GM12878 (cell line): ENCODE measurements around the gene A3GALT2. TPM values are rescaled to one million over a fixed set of nuclear protein-coding genes. Genes with fewer than 3 reads are reported as not detected.

Source experiments
- ATAC-seq: fragments of 200-7000 bp; cut with Tn5 transposase; 3 replicates; pipeline ENCODE4 v1.9.1; 2020; ENCODE audit warnings: mild to moderate bottlenecking, moderate library complexity
- BruUV-seq: library from RNA; stranded (reverse); fragments of 400-500 nt; replicated peaks from 2 replicates; lab custom pipeline; 2021; lab: Mats Ljungman, UMichigan
- CTCF ChIA-PET: fragments of 300-600 bp; sonication (Branson Sonifier 250); formaldehyde crosslinking; extraction: SDS; loops from one replicate; lab custom pipeline; 2021; ENCODE audit warnings: inconsistent platforms; lab: Yijun Ruan, JAX
- POLR2A ChIA-PET: fragments of 350-600 bp; formaldehyde crosslinking; extraction: SDS; loops from one replicate; lab custom pipeline; 2021; ENCODE audit warnings: inconsistent platforms; lab: Charles Lee
- RAD21 ChIA-PET: fragments of 300-600 bp; sonication (Branson Sonifier 250); formaldehyde crosslinking; loops from one replicate; lab custom pipeline; 2023; ENCODE audit warnings: antibody characterized with exemption; ENCODE audit not compliant: unreplicated experiment; lab: Charles Lee
- SMC1A ChIA-PET: fragments of 300-600 bp; sonication (Branson Sonifier 250); formaldehyde crosslinking; loops from one replicate; lab custom pipeline; 2023; ENCODE audit not compliant: unreplicated experiment, uncharacterized antibody; lab: Charles Lee
- DNase-seq: peaks from one replicate; pipeline ENCODE4 v3.0.0-alpha.2; 2011; ENCODE audit warnings: low read depth, low spot score
- FAIRE-seq: peaks from 3 replicates; lab custom pipeline; 2011; peaks lifted over from hg19 to GRCh38; lab: Jason Lieb, UNC
- H2AFZ ChIP-seq: 2 replicates; pipeline ENCODE4 v1.6.0; 2011; ENCODE audit warnings: low read depth, low read length, control low read depth; ENCODE audit not compliant: control insufficient read depth
- H3K27ac ChIP-seq: 2 replicates; pipeline ENCODE4 v1.5.1; 2011; ENCODE audit warnings: control low read depth; ENCODE audit not compliant: control insufficient read depth, insufficient read depth
- H3K27me3 ChIP-seq, 2 experiments: replicated peaks in 1 of 2; 2 replicates each; pipeline versions ENCODE4 v1.6.0 to v1.6.1; 2011; ENCODE audit warnings: low read length in 1 of 2; ENCODE audit not compliant: control insufficient read depth in 2 of 2, insufficient read depth in 2 of 2
- H3K36me3 ChIP-seq, 2 experiments: 2 replicates each; pipeline ENCODE4 v1.5.1; 2011; ENCODE audit warnings: low read length in 1 of 2; ENCODE audit not compliant: control insufficient read depth in 2 of 2, insufficient read depth in 2 of 2
- H3K4me1 ChIP-seq: 2 replicates; pipeline ENCODE4 v1.6.1; 2011; ENCODE audit warnings: mild to moderate bottlenecking, low read length, moderate library complexity, mixed read lengths; ENCODE audit not compliant: control insufficient read depth, insufficient read depth
- H3K4me2 ChIP-seq: 2 replicates; pipeline ENCODE4 v1.6.0; 2011; ENCODE audit warnings: control low read depth; ENCODE audit not compliant: control insufficient read depth, insufficient read depth
- H3K4me3 ChIP-seq: fragments of 200-600 bp; sonication (generic); 2 replicates; pipeline ENCODE4 v1.5.1; 2016
- H3K79me2 ChIP-seq: 2 replicates; pipeline ENCODE4 v1.6.0; 2011; ENCODE audit warnings: low read length; ENCODE audit not compliant: control insufficient read depth, insufficient read depth
- H3K9ac ChIP-seq: 2 replicates; pipeline ENCODE4 v1.8.0; 2011; ENCODE audit warnings: low read length, control low read depth, mixed read lengths; ENCODE audit not compliant: control insufficient read depth, insufficient read depth
- H3K9me3 ChIP-seq: replicated peaks from 3 replicates; pipeline ENCODE4 v1.5.1; 2011; ENCODE audit warnings: mild to moderate bottlenecking, low read length; ENCODE audit not compliant: control insufficient read depth, insufficient read depth
- H4K20me1 ChIP-seq: 2 replicates; pipeline ENCODE4 v1.6.0; 2011; ENCODE audit not compliant: control insufficient read depth, insufficient read depth
- BCL11A ChIP-seq: IDR thresholded peaks from 2 replicates; pipeline ENCODE4 v1.6.1; 2011; ENCODE audit warnings: low read depth, low read length
- CUX1 ChIP-seq: IDR thresholded peaks from 2 replicates; pipeline ENCODE4 v1.6.1; 2012; ENCODE audit warnings: improper control_type of control experiment, low read depth, low read length; ENCODE audit not compliant: insufficient replicate concordance
- EGR1 ChIP-seq, 2 experiments: IDR thresholded peaks; 1 replicate in 1 of 2; 2 replicates in 1 of 2; pipeline ENCODE4 v1.6.1; 2011 to 2012; ENCODE audit warnings: low read depth in 2 of 2, low read length in 2 of 2, borderline replicate concordance in 1 of 2, mild to moderate bottlenecking in 1 of 2, moderate library complexity in 1 of 2
- JUND ChIP-seq: IDR thresholded peaks from 2 replicates; pipeline ENCODE4 v1.6.1; 2012; ENCODE audit warnings: low read depth, mild to moderate bottlenecking, low read length, improper control_type of control experiment, moderate library complexity
- KAT2A ChIP-seq: conservative IDR thresholded peaks from 2 replicates; pipeline ENCODE4 v1.6.1; 2011; ENCODE audit warnings: low read depth, low read length; ENCODE audit not compliant: control insufficient read depth
- PBX3 ChIP-seq: IDR thresholded peaks from 2 replicates; pipeline ENCODE4 v1.6.1; 2011; ENCODE audit warnings: mild to moderate bottlenecking, low read depth, low read length, moderate library complexity; ENCODE audit not compliant: insufficient replicate concordance
- RAD51 ChIP-seq: fragments of 450-650 bp; IDR thresholded peaks from 2 replicates; pipeline ENCODE4 v1.6.1; 2016; ENCODE audit warnings: moderate library complexity, mild to moderate bottlenecking, inconsistent platforms
- SIX5 ChIP-seq: IDR thresholded peaks from 2 replicates; pipeline ENCODE4 v1.6.1; 2011; ENCODE audit warnings: mild to moderate bottlenecking, low read depth, low read length, moderate library complexity; ENCODE audit not compliant: severe bottlenecking
- ZBTB11 ChIP-seq: fragments of 450-650 bp; formaldehyde crosslinking; IDR thresholded peaks from 2 replicates; pipeline ENCODE4 v1.5.0; 2022; ENCODE audit warnings: mild to moderate bottlenecking, missing genetic modification characterization
- WGBS: methylation state at CpG from one replicate; pipeline ENCODE4 v1.1.6; 2016; ENCODE audit warnings: low lambda C conversion rate; ENCODE audit not compliant: insufficient replicate concordance, insufficient coverage; ENCODE audit errors: missing lambda C conversion rate; 5-methylcytosine and 5-hydroxymethylcytosine counted together
- in situ Hi-C: fragments of 300-500 bp; cut with MboI; formaldehyde crosslinking; loops from 9 replicates; pipeline ENCODE4 v1.14.3; 2018; ENCODE audit warnings: mixed read lengths
- intact Hi-C: fragments of 100-400 bp; cut with micrococcal nuclease; formaldehyde crosslinking; loops from one replicate; pipeline ENCODE4 v1.14.2; 2022; ENCODE audit not compliant: unreplicated experiment
- polyA plus RNA-seq, 11 experiments: library from polyadenylated mRNA; depleted of rRNA in 4 of 11; unstranded in 6 of 11; stranded (reverse) in 5 of 11; fragments of >200 nt; fragmentation: Nextera tagmentation in 4 of 11; fragmentation: Illumina TruSeq in 1 of 11; extraction: Ambion mirVana in 4 of 11; extraction: Trizol in 1 of 11; gene quantifications; 1 replicate in 1 of 11; 2 replicates in 10 of 11; pipeline versions ENCODE4 v1.2.1 to v1.2.3, GENCODE V29; 2011 to 2016; ENCODE audit warnings: inconsistent platforms in 2 of 11, missing spikeins in 2 of 11, low read depth in 1 of 11
- total RNA-seq, 4 experiments: library from RNA; depleted of rRNA in 3 of 4; stranded (reverse); fragments of >200 nt in 3 of 4; fragmentation: Illumina TruSeq in 1 of 4; extraction: Trizol in 1 of 4; gene quantifications; 2 replicates each; pipeline versions ENCODE4 v1.2.1 to v1.2.3, GENCODE V29; 2013 to 2021

Gene A3GALT2
- total and polyA plus RNA-seq, 10 of the 15 experiments (the other 5 are each of a cell fraction or from before 2014, with no cell fraction given): not detected

GRCh38 chr1:33275195-33275594 lies 45.7 kb downstream of the A3GALT2 start:
- in situ Hi-C loops (no loop called here), intact Hi-C loops (no loop called here)
- Histone ChIP-seq H4K20me1 (no peaks in the 10 kb centered on the region), H3K27me3 (no peaks in the 10 kb centered on the region), H3K36me3 (no peaks in the 10 kb centered on the region; a peak in 3 of 4 replicates), H3K79me2 (no peaks in the 10 kb centered on the region), H3K4me1 (peaks cover 6% of the 10 kb centered on the region), H3K4me2 (no peak overlapping the region), H3K9me3 (no peaks in the 10 kb centered on the region), H2AFZ (no peak overlapping the region), H3K27ac (no peak overlapping the region), H3K4me3 (no peak overlapping the region), H3K9ac (no peak overlapping the region)
- ChIA-PET SMC1A (no interaction called here), CTCF (interaction anchor here (0.7 to 0.9 kb wide), 2 partner anchors 9 to 63 kb away, joined by 3 read pairs; no protein-coding TSS in a partner anchor), POLR2A (no interaction called here), RAD21 (no interaction called here)
- ATAC-seq (no peak), DNase-seq (no peak), FAIRE-seq (no peak)
- 79% methylated on average over 6 of the region's 6 CpGs for WGBS
- BruUV-seq: no TSS peak
- TF ChIP-seq ZBTB11 (CRISPR knock-in tag): no peak
- no peak for TF ChIP-seq CUX1
- TF ChIP-seq SIX5: no peak
- no peak for TF ChIP-seq BCL11A
- no peak for TF ChIP-seq PBX3
- TF ChIP-seq JUND: no peak
- no peak for TF ChIP-seq RAD51
- no peak for TF ChIP-seq KAT2A
- no peak for TF ChIP-seq EGR1 (IDR thresholded peaks at IDR 0.05; ENCODE audit: borderline replicate concordance in 1 of 2, low read depth in 2 of 2, low read length in 2 of 2)
